NB4 (cell line): Measurements from ENCODE around the gene TMED8.

ENCODE experiments used
- CTCF ChIP-seq: IDR thresholded peaks from one replicate; pipeline ENCODE4 v1.5.1; 2012; ENCODE audit warnings: low read depth, low read length
- POLR2A ChIP-seq: IDR thresholded peaks from 2 replicates; pipeline ENCODE4 v1.6.1; 2011; ENCODE audit warnings: mild to moderate bottlenecking; ENCODE audit not compliant: insufficient read length; ENCODE audit errors: extremely low read depth

GRCh38 chr14:77378701-77379100, 1.8 kb upstream of the TMED8 start:
- no peak for TF ChIP-seq POLR2A
- TF ChIP-seq CTCF = no peak
